GM18505 (cell line): ENCODE results near the gene POLE2.
"Not testable (repeated sequence)": the region's sequence is repeated elsewhere in the genome, so short reads cannot be mapped to it uniquely, and the experiment has no call there.

Experiments used
- ATAC-seq: cut with Tn5 transposase; IDR thresholded peaks from one replicate; pipeline ENCODE4 v1.9.1; 2021; ENCODE audit not compliant: unreplicated experiment
- POLR2A ChIP-seq: IDR thresholded peaks from 4 replicates; pipeline ENCODE4 v1.6.1; 2011; ENCODE audit warnings: borderline replicate concordance; ENCODE audit not compliant: insufficient read depth, insufficient read length; ENCODE audit errors: extremely low read depth

Gene POLE2

GRCh38 chr14:49688701-49689030 lies 652 bp upstream of the POLE2 start:
- ATAC-seq: no peak
- TF ChIP-seq POLR2A: no peak

- TF ChIP-seq POLR2A: no peak
- no peak for ATAC-seq
These were observed 1.6 kb downstream of the POLE2 start for GRCh38 chr14:49686425-49686824.

- no peak for ATAC-seq
- TF ChIP-seq POLR2A: no peak
These were observed 8.7 kb downstream of the POLE2 start for GRCh38 chr14:49679271-49679670.

- no peak for TF ChIP-seq POLR2A
These were observed 10.4 kb downstream of the POLE2 start for GRCh38 chr14:49677643-49678042.

DNA sequence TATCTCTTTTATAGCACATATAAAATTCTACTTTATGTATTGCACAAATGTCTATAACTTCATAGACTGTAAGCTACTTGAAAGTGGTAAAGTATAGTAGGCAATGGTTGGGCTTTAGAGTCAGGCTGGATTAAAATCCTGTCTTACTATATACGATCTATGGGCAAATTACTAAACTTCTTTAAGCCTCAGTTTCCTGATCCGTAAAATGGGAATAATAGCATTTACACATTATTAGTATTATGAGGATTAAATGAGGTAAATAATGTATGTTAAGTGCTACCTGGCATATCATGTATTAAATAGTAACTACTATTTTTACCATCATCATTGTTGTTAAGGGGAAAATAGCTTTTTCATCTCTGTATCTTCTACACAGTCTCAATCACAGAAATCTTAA lies 14.4 kb downstream of the POLE2 start:
- no peak for TF ChIP-seq POLR2A
- ATAC-seq: no peak

More at GRCh38 chr14:49677643-49678042, 10.4 kb downstream of the POLE2 start:
- ATAC-seq: no peak

GRCh38 chr14:49670475-49670874 lies 17.5 kb downstream of the POLE2 start:
- TF ChIP-seq POLR2A: no peak
- no peak for ATAC-seq

GRCh38 chr14:49659526-49660455 lies 28.2 kb downstream of the POLE2 start:
- no peak for TF ChIP-seq POLR2A
- ATAC-seq: no peak

- ATAC-seq: not testable (repeated sequence)
These were observed 30.5 kb downstream of the POLE2 start for GRCh38 chr14:49657500-49657899.

GRCh38 chr14:49654511-49654910 lies 33.5 kb downstream of the POLE2 start:
- no peak for ATAC-seq
- no peak for TF ChIP-seq POLR2A

DNA sequence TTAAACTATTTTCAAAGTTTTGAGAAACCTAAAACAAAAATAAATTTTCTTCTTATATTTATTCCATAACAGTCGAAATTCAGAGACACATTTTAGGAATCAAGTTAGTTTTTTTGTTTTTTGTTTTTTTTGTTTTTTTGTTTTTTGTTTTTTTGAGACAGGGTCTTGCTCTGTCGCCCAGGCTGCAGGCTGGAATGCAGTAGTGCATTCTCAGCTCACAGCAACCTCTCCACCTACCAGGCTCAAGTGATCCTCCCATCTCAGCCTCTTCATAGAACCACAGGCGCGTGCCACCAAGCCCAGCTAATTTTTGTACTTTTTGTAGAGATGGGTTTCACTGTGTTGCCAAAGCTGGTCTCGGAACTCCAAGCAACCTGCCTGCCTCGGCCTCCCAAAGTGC lies 34.5 kb downstream of the POLE2 start:
- no peak for TF ChIP-seq POLR2A
- no peak for ATAC-seq

- TF ChIP-seq POLR2A: no peak
- ATAC-seq: no peak
These were observed 45.9 kb downstream of the POLE2 start for GRCh38 chr14:49642163-49642562.

DNA sequence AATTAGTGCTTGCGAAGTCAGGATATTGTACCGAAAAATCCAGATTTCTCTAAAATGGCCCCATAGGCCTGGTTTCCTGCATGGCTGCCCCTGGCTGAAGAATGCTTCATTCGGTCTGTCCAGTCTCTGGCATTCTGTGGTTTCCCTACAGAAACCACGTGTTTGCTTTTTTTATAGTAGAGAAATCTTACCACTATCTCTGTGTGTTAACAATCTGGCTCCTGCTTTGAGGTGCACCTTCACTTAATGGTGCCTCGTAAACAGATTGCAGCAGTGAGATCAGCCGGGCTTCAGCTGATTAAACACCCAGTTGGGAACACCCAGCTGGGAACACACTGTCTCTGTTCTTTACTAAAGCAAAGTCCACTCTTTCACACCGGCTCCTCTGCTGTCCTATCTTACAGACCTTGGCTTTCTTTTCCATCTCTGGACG lies 46.3 kb downstream of the POLE2 start:
- TF ChIP-seq POLR2A: no peak
- ATAC-seq: no peak

GRCh38 chr14:49640540-49641417 lies 47.2 kb downstream of the POLE2 start:
- no peak for ATAC-seq
- TF ChIP-seq POLR2A: no peak
